HG03135 (cell line): ENCODE data around the gene RNASE7.

Experiments
- ATAC-seq: cut with Tn5 transposase; IDR thresholded peaks from one replicate; pipeline ENCODE4 v1.9.1; 2021; ENCODE audit warnings: mild to moderate bottlenecking, moderate library complexity; ENCODE audit not compliant: unreplicated experiment

Gene RNASE7

GRCh38 chr14:21084998-21085853, 43.1 kb downstream of the RNASE7 start:
- no peak for ATAC-seq

DNA sequence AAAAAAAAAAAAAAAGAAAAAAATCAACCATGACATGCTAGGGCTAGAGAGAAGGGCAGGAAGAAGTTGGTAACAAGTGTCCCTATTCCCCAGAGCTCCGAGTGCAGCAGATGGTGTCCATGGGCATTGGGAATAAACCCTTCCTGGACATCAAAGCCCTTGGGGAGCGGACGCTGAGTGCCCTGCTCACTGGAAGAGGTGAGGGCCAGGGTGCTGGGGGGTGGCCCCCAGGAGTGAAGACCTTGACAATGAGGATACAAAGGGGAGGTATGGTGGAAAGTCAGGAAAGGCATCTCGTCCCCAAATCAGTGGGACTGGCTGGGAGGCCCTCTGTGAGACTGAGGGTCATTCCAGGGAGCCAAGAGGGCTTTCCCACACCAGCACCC, 44.7 kb downstream of the RNASE7 start:
- no peak for ATAC-seq

DNA sequence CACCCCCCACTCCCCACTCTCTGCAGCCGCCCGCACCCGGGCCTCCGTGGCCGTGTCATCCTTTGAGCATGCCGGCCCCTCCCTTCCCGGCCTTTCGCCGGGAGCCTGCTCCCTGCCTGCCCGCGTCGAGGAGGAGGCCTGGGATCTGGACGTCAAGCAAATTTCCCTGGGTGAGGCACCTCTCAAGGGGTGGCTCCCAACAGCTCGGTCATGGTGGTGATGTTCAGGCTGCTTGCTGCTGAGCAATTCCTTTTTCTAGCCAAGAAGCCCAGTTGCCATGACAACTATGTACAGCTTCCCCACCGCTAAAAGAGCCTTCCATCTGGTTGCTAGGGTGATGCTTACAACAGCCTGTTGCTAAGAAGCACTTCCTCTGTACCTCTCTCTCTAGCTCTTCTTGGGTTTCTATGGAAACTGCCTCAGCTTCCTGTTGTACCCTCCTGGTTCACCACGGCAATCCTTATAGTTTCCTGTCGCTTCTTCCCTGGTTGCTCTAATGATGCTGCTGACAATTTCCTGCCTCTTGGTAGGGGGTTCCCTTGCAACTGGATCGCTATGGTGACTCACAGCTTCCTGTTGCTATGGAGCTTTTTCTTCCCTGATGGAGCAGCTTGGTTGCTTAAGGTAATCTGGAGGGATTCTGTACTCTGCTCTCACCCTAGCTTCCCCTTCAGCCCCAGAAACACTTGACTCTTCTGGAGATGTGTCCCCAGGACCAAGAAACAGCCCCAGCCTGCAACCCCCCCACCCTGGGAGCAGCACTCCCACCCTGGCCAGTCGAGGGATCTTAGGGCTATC, 45.3 kb downstream of the RNASE7 start:
- no peak for ATAC-seq

- no peak for ATAC-seq
Measured at GRCh38 chr14:21088687-21089086, 46.5 kb downstream of the RNASE7 start.

- no peak for ATAC-seq
Measured at GRCh38 chr14:21089271-21089670, 47.1 kb downstream of the RNASE7 start.

DNA sequence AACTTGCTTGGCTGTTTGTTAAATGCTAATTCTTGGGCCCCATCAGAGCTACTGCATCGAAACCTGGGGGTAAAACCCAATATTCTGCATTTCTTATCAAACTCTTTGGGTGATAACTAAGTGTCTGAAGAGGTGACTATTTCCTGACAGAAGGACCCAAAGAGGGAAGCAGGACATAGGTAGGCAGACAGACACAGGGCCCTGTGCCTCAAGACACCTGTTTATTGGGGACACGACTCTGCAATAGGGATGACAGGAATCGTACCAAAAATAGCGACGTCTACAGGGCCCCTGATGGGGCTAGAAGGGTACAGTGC, 47.7 kb downstream of the RNASE7 start:
- ATAC-seq: no peak

DNA sequence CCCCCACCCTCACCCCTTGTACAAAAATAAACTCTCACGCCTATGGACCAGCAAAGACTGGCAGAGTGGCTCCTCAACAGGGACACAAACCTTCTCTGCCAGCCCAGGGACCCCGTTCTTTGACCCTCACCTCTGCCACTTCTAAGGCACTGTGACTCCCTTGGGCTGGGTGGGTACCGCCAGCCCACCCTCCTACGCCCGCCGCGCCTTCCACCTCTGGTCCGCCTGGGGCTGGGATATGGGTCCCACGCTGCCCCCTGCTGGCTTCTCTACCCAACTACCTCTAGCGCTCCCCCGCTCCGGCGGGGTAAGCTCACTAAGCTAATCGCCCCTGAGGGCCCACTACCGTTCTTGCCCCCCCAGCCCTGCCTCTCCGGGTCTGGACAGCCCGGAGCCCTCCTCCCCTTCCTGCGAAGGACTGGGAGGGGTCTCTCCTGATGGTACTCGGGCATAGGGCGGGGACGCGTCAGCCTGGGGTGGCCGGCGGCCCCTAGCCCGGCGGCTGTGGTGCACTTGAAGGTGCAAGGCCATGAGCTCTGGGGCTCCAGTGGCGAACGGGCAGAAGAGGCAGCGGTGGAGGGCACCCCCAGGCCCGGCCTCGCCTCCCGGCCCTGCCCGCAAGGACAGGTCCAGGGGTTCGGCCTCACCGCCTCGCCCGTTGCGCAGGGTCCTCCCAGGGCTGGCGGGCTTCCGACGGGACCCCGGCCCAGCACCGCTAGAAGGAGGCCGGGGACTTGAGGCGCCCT, 48.2 kb downstream of the RNASE7 start:
- no peak for ATAC-seq

DNA sequence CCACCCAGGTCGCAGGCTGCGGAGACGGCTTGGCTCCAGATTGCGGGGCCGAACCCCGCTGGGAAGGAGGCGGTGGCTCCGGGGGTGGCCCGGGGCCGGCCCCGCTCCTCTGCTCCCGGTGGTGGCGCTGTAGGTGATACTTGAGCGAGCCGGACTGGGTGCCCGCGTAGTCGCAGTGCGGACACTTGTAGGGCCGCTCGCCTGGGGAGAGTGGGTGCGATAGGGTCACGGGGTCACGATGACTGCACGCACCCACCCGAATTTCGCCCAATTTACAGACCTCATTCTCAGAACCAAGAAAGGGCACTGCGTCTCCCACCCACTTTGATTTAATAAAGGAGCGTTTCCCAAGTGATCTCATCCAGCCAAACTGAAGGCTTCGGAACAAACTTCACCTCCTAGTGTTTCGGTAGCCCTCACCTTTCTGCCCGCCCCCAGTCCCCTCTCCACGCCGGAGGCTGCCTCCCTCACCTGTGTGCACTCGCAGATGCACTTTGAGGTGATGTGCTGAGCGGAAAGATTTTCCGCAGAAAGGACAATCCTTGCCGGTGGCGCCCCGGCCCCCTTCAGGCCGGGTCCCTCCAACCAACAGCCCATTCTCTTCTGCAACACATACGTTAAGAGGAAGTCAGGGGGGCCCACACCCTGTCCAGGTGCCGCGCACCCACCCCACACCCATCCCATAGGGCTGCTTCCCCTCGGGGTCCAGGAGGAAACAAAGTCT, 48.9 kb downstream of the RNASE7 start:
- ATAC-seq: no peak

- no peak for ATAC-seq
Measured at GRCh38 chr14:21091821-21092272, 49.7 kb downstream of the RNASE7 start.

DNA sequence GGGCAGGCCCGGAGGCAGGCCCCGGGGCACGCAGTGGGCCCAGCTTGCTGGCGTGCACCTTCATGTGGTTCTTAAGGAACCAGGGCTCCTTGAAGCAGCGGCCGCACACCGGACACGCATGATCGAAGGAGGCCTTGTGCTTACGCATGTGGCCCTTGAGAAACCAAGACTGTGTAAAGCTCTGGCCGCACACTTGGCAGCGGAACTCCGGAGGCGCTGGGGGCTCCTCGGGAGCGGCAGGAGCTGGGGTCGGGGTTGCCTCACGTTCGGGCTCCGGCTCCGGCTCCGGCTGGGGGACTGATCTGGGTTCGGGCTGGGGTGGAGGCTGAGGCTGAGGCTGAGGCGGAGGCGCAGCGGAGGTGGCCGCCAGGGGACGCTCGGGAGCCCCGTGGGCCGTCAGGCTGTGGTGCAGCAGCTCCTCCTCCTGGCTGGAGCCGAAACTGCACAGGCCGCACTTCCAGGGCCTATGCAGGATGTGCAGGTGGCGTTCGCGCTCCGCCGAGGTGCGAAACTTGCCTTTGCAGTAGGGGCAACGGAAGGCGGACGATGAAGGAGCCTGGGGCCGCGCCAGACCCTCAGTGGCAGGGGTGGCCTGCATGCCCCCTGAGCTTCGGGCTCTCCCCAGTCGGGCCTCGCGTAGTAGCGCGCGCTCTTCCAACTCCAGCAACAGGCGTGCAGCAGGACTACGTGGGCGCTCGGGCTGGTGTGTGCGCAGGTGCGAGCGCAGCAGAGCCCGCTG, 50.3 kb downstream of the RNASE7 start:
- peak; percentile 89 for ATAC-seq

GRCh38 chr14:21093018-21093417, 50.9 kb downstream of the RNASE7 start:
- no peak for ATAC-seq
